ENCODE results near the gene RBMS3.

DNA sequence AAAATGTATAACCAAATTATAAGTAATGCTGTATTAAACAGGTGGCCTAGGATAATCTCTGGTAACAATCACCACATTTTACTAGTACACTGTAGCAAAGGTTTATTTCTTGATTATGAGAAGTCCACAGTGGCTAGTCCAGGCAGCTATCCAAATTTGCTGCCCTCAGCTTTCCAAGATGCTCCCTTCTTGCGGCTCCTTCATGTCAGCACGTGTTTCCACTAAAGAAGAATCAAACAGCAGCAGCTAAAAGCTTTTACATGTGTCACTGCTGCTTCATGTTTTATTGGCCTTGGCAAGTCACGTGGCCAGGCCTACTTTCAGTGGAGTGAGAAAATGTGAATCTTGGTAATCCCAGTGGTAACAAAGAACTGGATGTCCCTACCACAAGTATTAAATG is 5.6 kb upstream of the RBMS3 start:
- TF ChIP-seq, protein P1, sequence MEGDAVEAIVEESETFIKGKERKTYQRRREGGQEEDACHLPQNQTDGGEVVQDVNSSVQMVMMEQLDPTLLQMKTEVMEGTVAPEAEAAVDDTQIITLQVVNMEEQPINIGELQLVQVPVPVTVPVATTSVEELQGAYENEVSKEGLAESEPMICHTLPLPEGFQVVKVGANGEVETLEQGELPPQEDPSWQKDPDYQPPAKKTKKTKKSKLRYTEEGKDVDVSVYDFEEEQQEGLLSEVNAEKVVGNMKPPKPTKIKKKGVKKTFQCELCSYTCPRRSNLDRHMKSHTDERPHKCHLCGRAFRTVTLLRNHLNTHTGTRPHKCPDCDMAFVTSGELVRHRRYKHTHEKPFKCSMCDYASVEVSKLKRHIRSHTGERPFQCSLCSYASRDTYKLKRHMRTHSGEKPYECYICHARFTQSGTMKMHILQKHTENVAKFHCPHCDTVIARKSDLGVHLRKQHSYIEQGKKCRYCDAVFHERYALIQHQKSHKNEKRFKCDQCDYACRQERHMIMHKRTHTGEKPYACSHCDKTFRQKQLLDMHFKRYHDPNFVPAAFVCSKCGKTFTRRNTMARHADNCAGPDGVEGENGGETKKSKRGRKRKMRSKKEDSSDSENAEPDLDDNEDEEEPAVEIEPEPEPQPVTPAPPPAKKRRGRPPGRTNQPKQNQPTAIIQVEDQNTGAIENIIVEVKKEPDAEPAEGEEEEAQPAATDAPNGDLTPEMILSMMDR (IDR thresholded peaks at IDR 0.05) = no peak
- TF ChIP-seq POLR2AphosphoS5 (IDR thresholded peaks at IDR 0.05) (no peak), POLR2A (IDR thresholded peaks at IDR 0.05) (no peak), EP300 (IDR thresholded peaks at IDR 0.05) (no peak)
